Nucleus accumbens (tissue), 56 donors: ENCODE measurements around the gene DLGAP1.

Experiments used
- DNase-seq, 56 donors: peaks; one replicate each; lab custom pipeline; 2025; lab: John Stamatoyannopoulos, UW

DLGAP1 gene

GRCh38 chr18:3540805-3541548 is 914.1 kb downstream of the DLGAP1 start:
- no peak for DNase-seq

DNA sequence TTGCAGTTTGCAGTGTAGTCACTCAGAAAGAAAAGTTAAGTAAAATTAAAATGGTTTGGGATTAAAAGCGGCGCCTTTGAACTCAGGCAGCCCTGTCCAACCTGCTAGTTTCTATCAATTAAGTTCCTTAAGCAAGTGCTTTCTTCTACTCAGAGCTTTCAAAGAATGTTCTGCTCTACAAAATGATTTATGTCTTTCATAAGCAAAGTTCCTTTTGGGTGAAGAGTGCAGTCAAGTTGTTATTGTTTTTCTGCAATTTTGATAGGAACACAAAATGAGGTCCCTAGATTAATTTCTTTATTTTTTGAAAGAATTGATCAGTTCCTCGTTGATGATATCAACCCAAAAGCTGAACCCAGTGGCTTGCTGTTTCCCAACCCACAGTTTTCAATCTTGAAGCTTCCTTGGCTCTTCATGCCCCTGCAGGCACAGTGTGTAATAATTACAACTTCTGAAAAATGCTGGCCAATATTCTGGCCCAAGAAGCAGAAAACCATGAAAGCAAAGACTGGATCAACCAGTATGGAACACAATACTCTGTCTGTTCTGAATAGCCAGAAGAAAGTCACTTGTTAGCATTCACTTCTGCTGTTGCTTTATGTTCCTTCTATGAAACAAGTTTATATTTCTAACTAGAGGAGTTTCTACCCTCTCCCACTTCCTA is 916.0 kb downstream of the DLGAP1 start:
- DNase-seq: no peak

- no peak for DNase-seq
Measured at GRCh38 chr18:3538456-3538855, 916.7 kb downstream of the DLGAP1 start.

DNA sequence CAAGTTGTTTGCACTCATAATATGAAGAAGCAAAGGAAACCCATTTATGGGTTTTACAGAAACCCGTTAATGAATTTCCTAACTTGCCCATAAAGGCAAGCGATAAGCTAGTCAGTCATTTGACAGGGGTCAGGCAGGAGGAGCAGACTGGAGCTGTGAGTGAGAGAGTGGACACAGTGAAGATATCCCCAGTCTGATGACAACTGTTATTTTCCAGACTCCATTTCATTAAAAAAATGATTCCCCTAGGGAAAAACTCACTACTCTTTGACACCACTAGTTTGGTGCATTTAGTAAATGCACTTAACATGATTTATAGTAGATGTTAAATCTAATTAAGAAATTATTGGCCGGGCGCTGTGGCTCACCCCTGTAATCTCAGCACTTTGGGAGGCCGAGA is 924.3 kb downstream of the DLGAP1 start:
- no peak for DNase-seq

DNA sequence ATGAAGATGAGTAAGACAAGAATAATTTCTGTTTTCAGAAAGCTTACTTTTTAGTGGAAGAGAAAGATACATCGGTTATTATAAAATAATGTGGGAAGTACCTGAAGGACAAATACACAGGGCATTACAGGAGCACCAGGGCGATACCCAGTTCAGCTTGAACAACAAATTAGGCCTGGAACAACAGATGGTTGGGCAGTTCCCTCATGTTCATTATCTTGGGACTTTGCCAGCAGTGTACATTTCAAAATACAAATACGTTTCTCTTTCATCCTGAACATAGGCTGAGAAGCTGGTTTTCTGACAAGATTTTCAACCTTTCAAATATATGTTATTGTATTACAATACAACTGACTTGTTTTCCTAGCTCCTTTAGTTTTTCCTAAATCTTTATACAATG is 925.5 kb downstream of the DLGAP1 start:
- DNase-seq: no peak

DNA sequence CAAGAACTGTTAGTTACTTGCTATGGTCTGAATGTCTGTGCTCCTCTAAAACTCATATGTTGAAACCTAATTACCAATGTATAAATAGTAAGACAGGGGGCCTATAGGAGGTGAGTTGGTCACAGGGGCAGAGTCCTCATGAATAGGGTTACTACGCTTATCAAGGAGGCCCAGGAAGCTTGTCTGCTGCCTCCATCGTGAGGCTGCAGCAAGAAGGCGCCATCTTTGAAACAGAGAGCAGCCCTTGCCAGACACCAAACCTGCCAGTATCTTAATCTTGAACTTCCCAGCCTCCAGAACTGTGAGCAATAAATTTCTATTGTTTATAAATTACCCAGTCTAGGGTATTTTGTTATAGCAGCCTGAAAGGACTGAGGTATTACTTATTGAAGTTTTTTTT is 926.0 kb downstream of the DLGAP1 start:
- no peak for DNase-seq

GRCh38 chr18:3528231-3528630 is 926.9 kb downstream of the DLGAP1 start:
- DNase-seq: no peak

DNA sequence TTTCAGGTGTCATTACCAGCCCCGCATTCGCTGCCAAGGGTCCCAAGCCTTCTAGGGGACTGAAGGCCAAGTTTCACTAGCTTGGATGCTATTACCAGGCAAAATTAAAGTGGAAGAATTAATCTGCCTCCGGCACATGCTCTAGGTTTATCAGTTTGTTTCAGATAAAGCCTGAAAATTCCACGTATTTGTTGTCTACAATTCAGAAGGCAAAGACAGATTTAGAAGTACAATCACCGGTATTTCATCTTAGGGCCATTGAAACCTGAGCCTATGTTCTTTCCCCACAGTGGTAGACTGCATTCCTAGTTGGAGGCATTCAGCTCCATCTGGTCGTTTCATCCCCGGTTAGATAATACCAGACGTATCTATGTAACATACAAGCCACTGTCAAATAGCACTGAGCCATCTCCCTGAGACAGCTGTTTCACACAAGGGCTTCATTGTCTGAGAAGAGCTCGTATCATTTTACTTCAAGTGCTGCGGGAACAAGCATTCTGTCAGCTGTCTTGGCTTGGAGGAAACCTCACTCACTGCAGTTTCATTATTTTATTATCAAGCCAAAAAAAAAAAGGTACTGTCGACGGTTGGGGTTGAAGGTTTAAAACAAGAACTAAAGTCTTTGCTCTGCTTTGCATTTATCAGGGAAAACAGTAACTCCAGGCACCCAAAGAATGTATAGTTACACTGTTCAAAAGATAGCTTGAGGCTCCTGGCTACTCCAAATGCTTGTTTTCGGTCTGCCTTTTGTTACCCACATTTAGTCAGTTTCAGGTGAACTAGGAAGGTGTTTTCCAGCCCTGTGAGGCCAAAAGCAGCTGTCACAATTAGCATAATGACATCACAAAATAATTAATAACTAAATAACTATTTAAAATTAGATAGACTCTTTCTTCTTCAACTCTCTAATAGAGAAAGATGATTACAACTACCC is 928.4 kb downstream of the DLGAP1 start:
- peak in 26 of 56 donors; percentile 4 to 57 (median 26) for DNase-seq

- peak in 43 of 56 donors; percentile 5 to 71 (median 35) for DNase-seq
Measured at GRCh38 chr18:3525870-3526420, 929.2 kb downstream of the DLGAP1 start.

DNA sequence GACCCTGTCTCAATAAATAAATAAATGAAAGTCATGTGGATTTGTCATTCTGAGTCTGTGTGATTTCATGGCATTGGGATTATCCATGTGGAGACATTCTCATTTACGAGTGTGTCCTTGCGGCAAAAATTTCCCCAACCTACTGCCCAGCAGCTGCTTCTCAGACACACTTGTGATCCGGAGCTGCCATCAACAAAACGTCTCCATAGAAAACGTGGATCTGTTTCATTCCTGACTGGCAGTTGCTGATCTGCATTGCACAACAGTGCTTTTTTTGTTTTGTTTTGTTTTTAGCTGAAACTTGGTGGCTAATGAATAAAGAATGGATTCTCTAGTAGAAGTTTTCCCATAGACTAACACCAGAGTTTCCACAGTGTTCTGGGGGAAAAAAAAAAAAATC is 930.4 kb downstream of the DLGAP1 start:
- DNase-seq: peak in 14 of 56 donors; percentile 3 to 28 (median 10)

GRCh38 chr18:3520230-3521085 is 934.6 kb downstream of the DLGAP1 start:
- no peak for DNase-seq

- no peak for DNase-seq
Measured at GRCh38 chr18:3514312-3515216, 940.5 kb downstream of the DLGAP1 start.

- peak in 1 of 56 donors; percentile 9 for DNase-seq
Measured at GRCh38 chr18:3513481-3513880, 941.6 kb downstream of the DLGAP1 start.

DNA sequence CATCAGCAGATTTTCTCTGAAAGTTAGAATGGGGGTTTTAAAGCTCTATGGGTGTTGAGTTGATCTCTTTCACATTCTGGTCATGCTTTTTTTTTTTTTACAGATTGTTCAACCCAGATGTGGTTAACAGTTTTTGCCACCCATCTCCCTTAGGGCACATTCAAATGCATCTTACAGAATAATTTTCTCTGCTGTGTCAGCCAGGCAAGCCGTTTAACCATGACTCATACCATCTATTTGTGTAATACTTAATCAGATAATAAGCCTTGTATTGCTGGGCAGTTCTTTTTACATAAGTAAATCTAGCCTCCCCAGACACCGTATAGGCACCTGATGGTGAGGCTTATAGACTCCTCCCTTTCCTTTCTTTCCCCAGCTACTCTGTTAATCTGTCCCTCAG is 943.1 kb downstream of the DLGAP1 start:
- DNase-seq: peak in 1 of 56 donors; percentile 5

- no peak for DNase-seq
Measured at GRCh38 chr18:3510896-3511295, 944.2 kb downstream of the DLGAP1 start.

GRCh38 chr18:3510024-3510423 is 945.1 kb downstream of the DLGAP1 start:
- no peak for DNase-seq

DNA sequence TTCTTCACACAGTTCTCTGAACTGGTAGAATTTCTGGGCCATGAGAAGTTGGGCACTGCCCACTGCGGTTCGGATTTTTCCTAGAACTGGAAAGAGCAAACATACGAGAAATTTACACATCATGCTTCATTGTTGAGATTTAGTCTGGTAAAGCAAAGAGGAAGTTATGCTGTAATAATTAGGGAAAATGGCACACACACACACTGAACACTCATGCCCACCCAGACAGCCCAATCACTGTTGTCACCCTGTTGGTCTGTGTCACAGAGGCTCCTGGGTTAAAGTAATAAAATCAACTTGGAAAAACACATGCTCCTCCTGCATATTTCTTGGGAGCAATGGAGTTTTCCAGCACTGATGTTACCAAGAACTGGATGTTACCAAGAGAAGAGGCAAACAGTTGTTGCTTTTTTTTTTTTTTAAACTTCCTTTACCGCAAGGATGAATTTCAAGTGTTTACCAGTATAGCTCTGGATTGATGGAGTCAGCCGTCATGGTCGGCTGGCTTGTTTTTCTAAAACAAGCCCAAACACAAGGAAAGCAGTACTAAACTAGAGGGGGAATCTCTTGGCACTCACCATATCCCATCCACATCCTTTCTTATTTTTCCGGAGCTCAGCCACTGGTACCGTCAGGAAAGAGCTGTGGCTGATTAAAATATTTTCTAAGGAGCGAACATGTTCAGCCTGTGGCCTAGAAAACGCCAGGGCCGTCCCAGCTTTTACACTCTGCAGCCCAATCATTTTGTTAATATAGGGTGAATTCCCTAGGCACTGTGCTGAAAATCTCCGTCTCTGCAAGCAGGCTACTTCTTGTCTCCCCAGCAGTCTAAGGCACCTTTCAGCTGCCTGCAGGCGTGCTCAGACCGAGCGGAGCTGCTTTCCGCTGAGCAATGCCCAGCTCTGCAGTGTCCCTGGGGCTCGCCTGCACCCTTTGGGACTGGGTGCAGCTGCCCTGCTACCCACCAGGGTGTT is 946.2 kb downstream of the DLGAP1 start:
- peak in 2 of 56 donors; percentile 11 to 13 for DNase-seq
